Right lobe of liver (tissue), 4 donors: ENCODE results near the gene NYNRIN.

Experiments
- CTCF ChIP-seq, 4 donors: fragments of 200-600 bp in 3 of 4; fragments of 450-650 bp in 1 of 4; IDR thresholded peaks; one replicate each; pipeline versions ENCODE4 v1.5.1 to v1.8.0; 2016 to 2022; ENCODE audit warnings: antibody characterized with exemption in 4 of 4, mild to moderate bottlenecking in 2 of 4
- POLR2A ChIP-seq: fragments of 450-650 bp; IDR thresholded peaks from one replicate; pipeline ENCODE4 v1.6.1; 2017; ENCODE audit warnings: antibody characterized with exemption, mild to moderate bottlenecking
- donor health status: DM: no; HTN: no; CAD: no.
- donor health status: DM: no; HTN: no; CAD: no.
- donor health status: DM: no; HTN: yes; CAD: no.

- TF ChIP-seq CTCF (IDR thresholded peaks at IDR 0.05) (no peak), POLR2A (no peak)
Measured at GRCh38 chr14:24422694-24423601, 24.1 kb downstream of the NYNRIN start.
